Peyer's patch (tissue), 4 donors: ENCODE measurements around the gene MEIOB.

Source experiments
- CTCF ChIP-seq, 6 experiments: fragments of 450-650 bp in 4 of 6; fragments of 200-600 bp in 2 of 6; sonication (generic) in 1 of 6; IDR thresholded peaks; one replicate each; pipeline ENCODE4 v1.5.1; 2017 to 2019; ENCODE audit warnings: antibody characterized with exemption in 6 of 6, mild to moderate bottlenecking in 3 of 6, moderate library complexity in 1 of 6
- POLR2A ChIP-seq, 2 donors: fragments of 450-650 bp; IDR thresholded peaks; one replicate each; pipeline ENCODE4 v1.5.1; 2017; ENCODE audit warnings: antibody characterized with exemption in 2 of 2, mild to moderate bottlenecking in 2 of 2, moderate library complexity in 2 of 2

- no peak for TF ChIP-seq CTCF (IDR thresholded peaks at IDR 0.05)
- TF ChIP-seq POLR2A (IDR thresholded peaks at IDR 0.05): no peak
Measured at GRCh38 chr16:1915732-1916639, 44.0 kb upstream of the MEIOB start.
